H9 (cell line): Measurements from ENCODE around the gene DEGS2. TPM values are rescaled to one million over a fixed set of nuclear protein-coding genes. Genes with fewer than 3 reads are reported as not detected.

Source experiments
- DNase-seq: peaks from one replicate; pipeline ENCODE4 v3.0.0-alpha.2; 2017
- H2AFZ ChIP-seq: one replicate; pipeline ENCODE4 v1.6.1; 2013; ENCODE audit warnings: mild to moderate bottlenecking, low read length, control low read depth, moderate library complexity
- H2AK5ac ChIP-seq: 2 replicates; pipeline ENCODE4 v1.6.1; 2013; ENCODE audit warnings: low read length, control low read depth, mixed read lengths; ENCODE audit not compliant: insufficient read length
- H2BK120ac ChIP-seq: one replicate; pipeline ENCODE4 v1.6.1; 2013; ENCODE audit warnings: low read depth, mild to moderate bottlenecking, low read length, control low read depth, inconsistent platforms; ENCODE audit not compliant: poor library complexity, severe bottlenecking
- H2BK12ac ChIP-seq: 2 replicates; pipeline ENCODE4 v1.6.1; 2013; ENCODE audit warnings: low read length, control low read depth, mixed read lengths, low read depth; ENCODE audit not compliant: insufficient read length
- H2BK15ac ChIP-seq: 2 replicates; pipeline ENCODE4 v1.6.1; 2013; ENCODE audit warnings: low read depth, low read length, control low read depth
- H2BK20ac ChIP-seq: one replicate; pipeline ENCODE4 v1.6.1; 2013; ENCODE audit warnings: low read depth, mild to moderate bottlenecking, low read length, control low read depth, inconsistent platforms; ENCODE audit not compliant: poor library complexity, severe bottlenecking
- H2BK5ac ChIP-seq: 2 replicates; pipeline ENCODE4 v1.6.1; 2013; ENCODE audit warnings: low read length, control low read depth, mixed read lengths; ENCODE audit not compliant: insufficient read length
- H3K14ac ChIP-seq: 2 replicates; pipeline ENCODE4 v1.6.1; 2013; ENCODE audit warnings: low read length, control low read depth; ENCODE audit not compliant: insufficient read depth
- H3K18ac ChIP-seq: 2 replicates; pipeline ENCODE4 v1.6.1; 2013; ENCODE audit warnings: low read depth, mild to moderate bottlenecking, mixed read lengths, low read length, control low read depth; ENCODE audit not compliant: insufficient read length
- H3K23ac ChIP-seq: 2 replicates; pipeline ENCODE4 v1.6.1; 2013; ENCODE audit warnings: low read length, control low read depth, mixed read lengths, low read depth; ENCODE audit not compliant: insufficient read length
- H3K23me2 ChIP-seq: 2 replicates; pipeline ENCODE4 v1.6.1; 2013; ENCODE audit warnings: low read depth, mild to moderate bottlenecking, mixed read lengths, low read length, control low read depth; ENCODE audit not compliant: insufficient read length, poor library complexity, severe bottlenecking
- H3K27ac ChIP-seq: 2 replicates; pipeline ENCODE4 v1.5.1; 2013; ENCODE audit warnings: low read length, control low read depth, mixed read lengths, low read depth; ENCODE audit not compliant: insufficient read length
- H3K27me3 ChIP-seq: 2 replicates; pipeline ENCODE4 v1.6.1; 2013; ENCODE audit warnings: low read length, control low read depth, inconsistent platforms; ENCODE audit not compliant: insufficient read depth
- H3K4ac ChIP-seq: 2 replicates; pipeline ENCODE4 v1.6.1; 2013; ENCODE audit warnings: low read depth, mild to moderate bottlenecking, control low read depth, inconsistent platforms, low read length, moderate library complexity
- H3K4me1 ChIP-seq: 2 replicates; pipeline ENCODE4 v1.6.1; 2013; ENCODE audit warnings: low read length, control low read depth, inconsistent platforms; ENCODE audit not compliant: insufficient read depth
- H3K4me2 ChIP-seq: 2 replicates; pipeline ENCODE4 v1.6.1; 2013; ENCODE audit warnings: low read length, control low read depth, mixed read lengths; ENCODE audit not compliant: insufficient read length, insufficient read depth
- H3K56ac ChIP-seq: 2 replicates; pipeline ENCODE4 v1.6.1; 2013; ENCODE audit warnings: low read depth, mild to moderate bottlenecking, mixed read lengths, low read length, control low read depth; ENCODE audit not compliant: insufficient read length
- H3K79me1 ChIP-seq: 2 replicates; pipeline ENCODE4 v1.6.1; 2013; ENCODE audit warnings: low read depth, mild to moderate bottlenecking, moderate library complexity, low read length, control low read depth, inconsistent platforms; ENCODE audit not compliant: insufficient read depth, poor library complexity, severe bottlenecking
- H3K79me2 ChIP-seq: 2 replicates; pipeline ENCODE4 v1.6.1; 2013; ENCODE audit warnings: low read length, control low read depth, inconsistent platforms; ENCODE audit not compliant: insufficient read depth
- H3K9ac ChIP-seq: 2 replicates; pipeline ENCODE4 v1.6.1; 2013; ENCODE audit warnings: low read length, control low read depth, mixed read lengths; ENCODE audit not compliant: insufficient read length; ENCODE audit errors: extremely low read depth
- H3K9me3 ChIP-seq: one replicate; pipeline ENCODE4 v1.6.1; 2013; ENCODE audit warnings: low read depth, low read length, inconsistent platforms; ENCODE audit not compliant: control insufficient read depth
- H3T11ph ChIP-seq: one replicate; pipeline ENCODE4 v1.6.1; 2013; ENCODE audit warnings: mild to moderate bottlenecking, low read length, control low read depth, inconsistent platforms
- H4K20me1 ChIP-seq: one replicate; pipeline ENCODE4 v1.6.1; 2013; ENCODE audit not compliant: control insufficient read depth, insufficient read length, insufficient read depth
- H4K5ac ChIP-seq: 2 replicates; pipeline ENCODE4 v1.6.1; 2013; ENCODE audit warnings: low read depth, mild to moderate bottlenecking, mixed read lengths, low read length, control low read depth; ENCODE audit not compliant: insufficient read length
- H4K8ac ChIP-seq: replicated peaks from 2 replicates; pipeline ENCODE4 v1.6.1; 2013; ENCODE audit warnings: low read length, control low read depth, mixed read lengths, low read depth; ENCODE audit not compliant: insufficient read length
- H4K91ac ChIP-seq: 2 replicates; pipeline ENCODE4 v1.6.1; 2013; ENCODE audit warnings: low read depth, mild to moderate bottlenecking, moderate library complexity, mixed read lengths, low read length, control low read depth; ENCODE audit not compliant: insufficient read length
- H3K27ac Mint-ChIP-seq, 3 experiments: 2 replicates in 2 of 3; 3 replicates in 1 of 3; pipeline ENCODE4 v1.8.0; 2020 to 2021; ENCODE audit warnings: mixed read lengths in 3 of 3, mild to moderate bottlenecking in 1 of 3, moderate library complexity in 1 of 3
- H3K27me3 Mint-ChIP-seq: 2 replicates; pipeline ENCODE4 v1.8.0; 2021; ENCODE audit warnings: low read depth, mild to moderate bottlenecking, moderate library complexity, mixed read lengths
- H3K36me3 Mint-ChIP-seq, 3 experiments: 2 replicates in 2 of 3; 3 replicates in 1 of 3; pipeline ENCODE4 v1.8.0; 2020 to 2021; ENCODE audit warnings: low read depth in 3 of 3, mixed read lengths in 3 of 3; ENCODE audit not compliant: insufficient read depth in 1 of 3
- H3K4me1 Mint-ChIP-seq, 2 experiments: 2 replicates each; pipeline ENCODE4 v1.8.0; 2020; ENCODE audit warnings: mixed read lengths in 2 of 2
- H3K4me3 Mint-ChIP-seq, 2 experiments: 2 replicates in 1 of 2; 3 replicates in 1 of 2; pipeline ENCODE4 v1.8.0; 2020 to 2021; ENCODE audit warnings: mild to moderate bottlenecking in 2 of 2, mixed read lengths in 2 of 2, moderate library complexity in 1 of 2
- H3K9me3 Mint-ChIP-seq, 2 experiments: 2 replicates in 1 of 2; 3 replicates in 1 of 2; pipeline ENCODE4 v1.8.0; 2020; ENCODE audit warnings: mild to moderate bottlenecking in 2 of 2, mixed read lengths in 2 of 2, moderate library complexity in 1 of 2
- WGBS: extraction: QIAGEN DNeasy Blood & Tissue Kit; methylation state at CpG from one replicate; pipeline ENCODE4 v1.1.7; 2013; ENCODE audit warnings: missing lambda C conversion rate, low lambda C conversion rate, mixed read lengths; ENCODE audit not compliant: insufficient read length; ENCODE audit errors: extremely low coverage; 5-methylcytosine and 5-hydroxymethylcytosine counted together
- total RNA-seq: library from RNA; stranded (reverse); gene quantifications from 2 replicates; pipeline ENCODE4 v1.2.1, GENCODE V29; 2021
- TF ChIP-seq, protein P1 (sequence below): fragments of 200-600 bp; sonication (generic); conservative IDR thresholded peaks from 3 replicates; pipeline ENCODE4 v1.8.0; 2021; ENCODE audit warnings: antibody characterized with exemption, mild to moderate bottlenecking

DEGS2 gene
- total RNA-seq, 1 experiment from 2014 or later, result 0.72 TPM

DNA sequence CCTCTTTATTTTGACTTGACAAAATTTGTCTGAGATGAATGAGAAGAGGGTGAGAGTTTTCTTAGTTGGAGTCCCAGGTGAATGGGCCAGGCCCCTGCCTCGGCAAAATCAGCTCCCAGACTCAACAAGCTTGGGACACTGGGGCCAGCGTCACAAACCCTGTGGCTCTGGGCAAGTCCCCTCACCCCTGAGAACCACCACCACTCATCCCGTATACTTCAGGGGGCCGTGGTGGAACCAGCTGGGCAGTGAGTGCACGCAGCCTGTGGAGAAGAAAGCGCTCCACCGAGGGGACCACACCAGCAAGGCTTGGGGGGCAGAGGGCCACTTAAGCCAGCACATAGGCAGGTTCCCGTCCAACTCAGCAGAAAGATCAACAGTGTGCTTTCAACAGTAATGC lies 40.2 kb downstream of the DEGS2 start:
- no peak for DNase-seq
- no peaks in the 10 kb centered on the region for H3K9me3 Mint-ChIP-seq
- Histone ChIP-seq H2AFZ (no peak overlapping the region), H4K91ac (no peak overlapping the region), H3K9ac (no peak overlapping the region), H3K4me1 (no peaks in the 10 kb centered on the region), H2AK5ac (no peak overlapping the region), H3K14ac (no peak overlapping the region), H3K23me2 (no peaks in the 10 kb centered on the region), H3K56ac (no peak overlapping the region), H2BK5ac (no peak overlapping the region), H3K23ac (no peak overlapping the region), H4K20me1 (peaks cover 2% of the 10 kb centered on the region), H3K27ac (no peak overlapping the region), H4K8ac (no peak overlapping the region), H2BK15ac (no peak overlapping the region), H3T11ph (no peak overlapping the region), H3K79me1 (no peaks in the 10 kb centered on the region), H3K9me3 (no peaks in the 10 kb centered on the region), H3K79me2 (no peaks in the 10 kb centered on the region), H4K5ac (no peak overlapping the region), H3K18ac (no peak overlapping the region), H2BK20ac (no peak overlapping the region), H2BK120ac (no peak overlapping the region), H3K4me2 (no peak overlapping the region), H3K4ac (no peak overlapping the region), H3K27me3 (no peaks in the 10 kb centered on the region), H2BK12ac (no peak overlapping the region)
- no peaks in the 10 kb centered on the region for H3K36me3 Mint-ChIP-seq
- no CpG with 5 or more reads among the region's 8 CpGs for WGBS
- H3K27ac Mint-ChIP-seq, result no peak overlapping the region; a peak in 1 of 7 replicates
- H3K4me1 Mint-ChIP-seq, result peaks cover 7% of the 10 kb centered on the region in 2 experiments
- no peak overlapping the region for H3K4me3 Mint-ChIP-seq
- TF ChIP-seq, protein P1, sequence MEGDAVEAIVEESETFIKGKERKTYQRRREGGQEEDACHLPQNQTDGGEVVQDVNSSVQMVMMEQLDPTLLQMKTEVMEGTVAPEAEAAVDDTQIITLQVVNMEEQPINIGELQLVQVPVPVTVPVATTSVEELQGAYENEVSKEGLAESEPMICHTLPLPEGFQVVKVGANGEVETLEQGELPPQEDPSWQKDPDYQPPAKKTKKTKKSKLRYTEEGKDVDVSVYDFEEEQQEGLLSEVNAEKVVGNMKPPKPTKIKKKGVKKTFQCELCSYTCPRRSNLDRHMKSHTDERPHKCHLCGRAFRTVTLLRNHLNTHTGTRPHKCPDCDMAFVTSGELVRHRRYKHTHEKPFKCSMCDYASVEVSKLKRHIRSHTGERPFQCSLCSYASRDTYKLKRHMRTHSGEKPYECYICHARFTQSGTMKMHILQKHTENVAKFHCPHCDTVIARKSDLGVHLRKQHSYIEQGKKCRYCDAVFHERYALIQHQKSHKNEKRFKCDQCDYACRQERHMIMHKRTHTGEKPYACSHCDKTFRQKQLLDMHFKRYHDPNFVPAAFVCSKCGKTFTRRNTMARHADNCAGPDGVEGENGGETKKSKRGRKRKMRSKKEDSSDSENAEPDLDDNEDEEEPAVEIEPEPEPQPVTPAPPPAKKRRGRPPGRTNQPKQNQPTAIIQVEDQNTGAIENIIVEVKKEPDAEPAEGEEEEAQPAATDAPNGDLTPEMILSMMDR, result no peak
- no peaks in the 10 kb centered on the region for H3K27me3 Mint-ChIP-seq
